CD4-positive, alpha-beta T cell treated with Interferon gamma for 1 hour (primary cell): ENCODE data around the gene FBN1.

Experiments used
- DNase-seq: peaks from one replicate; pipeline ENCODE4 v3.0.0-alpha.2; 2020

The FBN1 gene

DNA sequence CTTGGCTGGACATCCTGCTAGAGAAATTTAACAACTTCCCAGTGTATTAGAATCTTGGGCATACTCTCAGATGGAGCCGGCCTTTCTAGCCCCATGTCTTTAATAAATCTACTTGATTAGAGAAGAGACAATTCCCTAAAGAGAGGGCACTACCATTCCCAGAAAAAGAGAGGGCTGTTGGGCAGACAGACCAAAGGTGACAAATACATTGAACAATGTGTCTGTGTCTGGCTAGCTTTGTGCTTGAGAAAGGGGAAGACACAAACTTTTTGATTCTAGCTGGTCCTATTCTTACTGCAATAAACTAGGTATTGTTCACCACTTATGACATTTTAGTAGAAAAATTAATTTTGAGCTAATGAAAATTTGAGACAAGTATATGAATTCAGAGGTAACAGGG lies 256.6 kb downstream of the FBN1 start:
- DNase-seq: no peak

DNA sequence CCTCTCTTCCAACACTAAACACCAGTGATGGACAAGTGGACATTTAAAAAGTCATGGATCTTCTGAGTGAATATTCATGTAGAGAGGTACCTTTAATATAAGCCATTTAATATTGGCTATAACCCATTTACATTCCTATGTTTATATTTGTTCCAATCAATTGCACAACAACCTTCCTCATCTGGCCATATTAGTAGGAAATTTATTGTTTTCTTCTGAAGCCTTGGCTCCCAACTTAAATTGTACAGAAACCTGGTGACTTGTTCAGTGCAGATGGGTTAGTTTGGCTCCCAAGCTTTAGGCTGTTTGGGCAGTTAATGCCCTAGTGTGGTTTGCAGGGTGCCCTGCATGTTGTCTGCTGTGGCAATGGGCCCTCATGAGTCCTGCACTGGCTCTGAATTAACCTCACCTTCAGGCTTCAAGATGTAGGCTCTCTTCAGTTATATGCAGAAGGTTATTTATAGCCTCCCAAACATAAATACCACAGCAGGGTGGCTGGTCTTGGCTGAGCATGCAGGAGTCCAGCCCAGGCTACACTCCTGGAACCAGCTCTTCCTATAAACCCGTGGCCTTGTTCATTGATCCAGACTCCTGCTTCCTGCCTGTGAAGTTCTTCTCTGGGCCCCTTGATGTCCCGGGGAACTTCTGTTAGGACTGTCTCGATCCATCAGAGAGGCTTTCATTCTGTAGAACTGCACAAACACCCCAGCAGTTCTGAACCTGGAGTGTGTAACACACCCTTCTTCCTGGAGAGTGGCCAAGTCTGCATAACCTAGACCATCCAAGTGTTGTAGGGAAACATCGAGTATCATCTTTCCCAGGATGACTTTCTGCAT lies 257.3 kb downstream of the FBN1 start:
- no peak for DNase-seq

DNA sequence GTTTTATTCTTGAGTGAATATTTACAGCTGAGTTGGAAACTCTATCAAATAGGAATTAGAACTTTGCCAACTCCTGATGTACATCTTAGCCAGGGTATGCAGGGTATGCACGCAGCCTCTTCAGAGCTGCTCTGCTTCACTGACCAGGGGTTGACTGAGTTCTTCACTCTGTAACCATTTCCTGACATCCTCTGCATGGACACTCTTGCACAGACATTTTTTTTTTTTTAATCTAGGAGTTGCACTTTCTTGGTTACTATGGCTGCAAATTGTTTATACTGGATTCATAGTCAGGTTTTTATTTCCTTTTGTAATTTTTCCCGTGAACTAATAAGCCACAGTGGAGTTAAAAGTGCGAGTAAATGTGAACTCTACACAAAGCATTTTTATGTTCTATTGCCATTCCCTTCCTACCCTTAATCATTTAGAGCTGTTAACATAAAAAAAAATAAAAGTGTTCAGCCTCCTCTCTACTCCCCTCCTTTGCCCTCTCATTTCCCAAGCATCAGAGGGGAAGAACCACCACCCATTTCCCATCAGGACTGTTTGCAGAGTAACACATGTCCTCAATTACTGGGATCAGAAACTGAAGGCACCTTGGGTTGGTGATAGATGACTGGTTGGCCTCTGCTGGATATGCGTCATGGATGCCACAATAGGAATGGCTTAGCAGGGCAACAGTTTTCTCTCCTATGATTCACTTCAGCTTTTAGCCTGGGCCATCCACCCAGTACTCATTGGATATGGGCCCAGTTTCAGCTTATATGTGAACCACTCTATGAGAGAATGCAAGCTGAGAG lies 260.3 kb downstream of the FBN1 start:
- DNase-seq: no peak

DNA sequence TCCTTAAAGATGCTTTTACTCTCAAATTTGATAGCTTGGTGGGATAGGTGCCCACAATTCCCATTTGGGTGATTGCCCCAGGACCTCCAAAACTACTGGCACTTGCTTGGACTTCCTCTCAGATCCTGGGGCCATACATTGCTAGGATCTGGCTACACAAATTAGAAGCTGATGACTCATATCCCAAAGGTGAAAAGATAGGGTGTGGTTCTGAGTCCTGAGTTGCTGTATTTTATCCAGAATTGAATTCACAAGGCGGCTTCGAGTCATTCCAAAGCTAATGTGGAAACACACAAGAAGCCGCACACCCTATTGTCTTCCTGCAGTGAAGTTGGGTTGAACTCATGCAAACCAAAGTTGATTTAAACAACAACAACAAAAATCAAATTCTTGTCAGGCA lies 260.9 kb downstream of the FBN1 start:
- no peak for DNase-seq

DNA sequence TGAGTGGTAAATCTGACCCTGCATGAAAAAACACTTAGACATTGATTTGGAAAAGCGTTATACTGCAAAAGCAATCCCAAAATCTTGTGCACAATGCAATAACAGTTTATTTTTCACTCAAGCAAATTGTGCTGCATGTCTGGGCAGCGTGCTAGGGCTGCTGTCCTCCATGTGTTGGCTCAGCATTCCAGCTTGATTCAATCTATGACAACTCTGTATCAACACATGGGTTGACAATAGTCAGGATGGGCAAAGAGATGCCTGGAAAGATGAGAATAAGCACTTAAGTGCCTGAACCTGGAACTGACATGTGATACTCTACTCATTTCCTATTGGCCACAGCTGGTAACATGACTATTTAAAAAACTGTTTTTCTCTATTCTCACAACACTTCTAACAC lies 262.5 kb downstream of the FBN1 start:
- DNase-seq: no peak

DNA sequence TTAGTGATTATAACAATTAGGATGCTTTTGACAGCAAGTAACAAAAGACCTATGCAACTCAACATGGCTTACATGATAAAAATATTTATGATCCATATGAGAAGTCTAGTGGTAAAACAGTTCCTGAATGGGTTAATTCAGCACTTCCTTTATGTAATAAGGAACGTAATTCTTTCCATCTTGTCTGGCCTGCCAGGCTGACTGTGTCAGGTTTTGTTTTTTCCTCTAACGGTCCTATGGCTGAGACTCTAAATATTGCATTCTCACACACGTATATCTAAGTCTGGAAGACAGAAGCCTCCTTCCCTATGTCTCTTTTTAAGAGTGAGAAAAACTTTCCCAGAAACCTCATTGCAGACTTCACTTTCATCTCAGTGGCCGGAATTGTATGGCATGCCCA lies 263.6 kb downstream of the FBN1 start:
- DNase-seq: no peak

DNA sequence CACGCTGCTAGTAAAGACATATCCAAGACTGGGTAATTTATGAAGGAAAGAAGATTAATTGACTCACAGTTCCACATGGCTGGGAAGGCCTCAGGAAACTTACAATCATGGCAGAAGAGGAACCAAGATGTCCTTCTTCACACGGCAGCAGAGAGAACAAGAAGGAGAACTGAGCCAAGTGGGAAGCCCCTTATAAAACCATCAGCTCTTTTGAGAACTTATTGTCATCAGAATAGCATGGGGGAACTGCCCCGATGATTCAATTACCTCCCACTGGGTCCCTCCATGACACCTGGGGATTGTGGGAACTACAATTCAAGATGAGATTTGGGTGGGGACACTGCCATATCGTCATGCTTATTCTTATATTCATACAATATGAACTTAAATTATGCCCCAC lies 265.3 kb downstream of the FBN1 start:
- DNase-seq: no peak

DNA sequence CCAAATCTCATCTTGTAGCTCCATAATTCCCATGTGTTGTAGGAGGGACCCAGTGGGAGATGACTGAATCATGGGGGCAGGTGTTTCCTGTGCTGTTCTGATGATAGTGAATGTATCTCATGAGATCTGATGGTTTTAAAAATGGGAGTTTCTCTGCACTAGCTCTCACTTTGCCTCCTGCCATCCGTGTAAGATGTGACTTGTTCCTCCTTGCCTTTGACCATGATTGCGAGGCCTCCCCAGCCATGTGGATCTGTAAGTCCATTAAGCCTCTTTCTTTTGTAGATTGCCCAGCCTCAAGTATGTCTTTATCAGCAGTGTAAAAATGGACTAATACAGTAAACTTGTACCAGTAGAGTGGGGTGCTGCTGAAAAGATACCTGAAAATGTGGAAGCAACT lies 269.7 kb downstream of the FBN1 start:
- DNase-seq: no peak

DNA sequence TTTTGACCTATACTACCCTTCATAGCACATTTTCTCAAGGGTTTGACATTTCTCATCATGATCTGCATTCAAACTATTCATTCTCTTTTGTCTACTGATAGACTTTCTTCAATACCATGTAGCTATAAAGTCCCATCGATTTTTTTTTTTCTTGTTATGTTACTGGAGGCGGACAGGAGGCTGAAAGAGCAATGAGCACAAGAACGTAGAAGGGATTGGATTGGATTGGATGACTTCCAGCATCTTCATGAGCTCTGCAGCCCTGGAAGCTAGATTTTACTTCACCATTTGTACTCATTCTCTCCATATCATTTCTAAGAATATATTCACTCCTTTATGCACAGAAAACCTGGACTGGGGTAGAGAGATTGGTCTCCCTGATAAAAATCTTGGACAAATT lies 271.0 kb downstream of the FBN1 start:
- DNase-seq: no peak

DNA sequence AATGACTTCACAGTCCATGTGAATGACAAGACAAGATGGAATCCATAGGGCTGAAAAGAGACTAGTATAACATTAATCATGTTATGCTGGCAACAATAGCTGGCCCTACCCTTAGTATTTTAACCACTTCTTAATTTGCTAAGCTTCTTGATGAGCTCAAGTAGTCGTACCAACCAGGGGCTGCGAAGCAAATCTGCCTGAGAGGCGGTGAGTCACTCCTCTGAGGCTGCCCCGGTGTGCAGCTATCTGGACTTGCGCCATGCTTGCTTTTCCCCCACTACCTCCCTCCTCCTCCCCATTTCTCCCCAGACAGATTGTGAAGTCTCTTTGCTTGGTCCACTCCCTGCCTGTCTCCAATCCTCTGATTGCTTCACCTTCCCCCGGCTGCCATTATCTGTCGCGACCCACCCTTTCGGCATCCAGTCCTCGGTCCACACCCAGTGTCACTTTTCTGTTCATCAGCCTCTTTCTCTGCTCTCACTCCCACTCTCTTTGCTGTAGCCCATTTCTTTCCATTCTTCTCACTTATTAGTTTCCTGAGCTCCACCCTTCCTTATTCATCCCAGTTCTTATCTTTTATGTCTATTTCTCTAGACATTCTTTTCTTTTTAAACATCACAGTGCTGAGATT lies 271.6 kb downstream of the FBN1 start:
- no peak for DNase-seq

DNA sequence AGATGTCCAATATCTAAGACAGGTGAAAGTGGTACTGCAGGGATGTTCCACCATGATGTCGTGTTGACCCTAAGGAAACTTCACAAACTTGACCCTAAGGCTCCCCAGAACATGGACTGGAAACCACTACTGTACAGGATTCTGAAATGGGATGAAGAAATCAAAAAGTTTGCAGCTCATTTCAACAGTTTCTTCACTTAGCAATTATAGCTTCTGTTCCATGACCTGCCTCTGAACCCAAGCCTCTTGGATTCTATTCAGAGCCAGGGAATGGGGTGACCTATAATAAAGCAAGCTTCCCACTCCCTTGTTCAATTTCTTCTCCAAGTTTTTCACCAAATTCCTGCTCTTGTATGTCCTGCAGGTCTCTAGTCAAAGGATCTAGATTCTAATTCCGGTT lies 273.5 kb downstream of the FBN1 start:
- no peak for DNase-seq

DNA sequence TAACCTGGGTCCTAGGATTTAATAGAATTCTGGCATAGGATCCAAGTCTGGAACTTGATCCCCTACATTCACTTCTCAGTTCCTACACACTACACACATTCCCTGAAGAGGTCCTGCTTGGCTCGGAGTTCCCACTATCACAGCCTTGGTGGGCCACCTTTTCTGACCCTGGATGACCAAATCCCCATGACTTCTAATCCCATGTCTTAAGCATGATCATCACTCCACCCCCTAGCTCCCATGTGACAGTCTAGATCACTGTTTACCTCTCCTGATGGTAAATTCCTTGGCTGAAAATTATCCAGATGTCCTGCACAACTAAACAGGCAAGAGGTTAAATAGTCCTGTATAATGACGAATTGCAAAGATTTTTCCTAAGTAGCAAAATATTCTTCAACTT lies 274.0 kb downstream of the FBN1 start:
- DNase-seq: no peak

DNA sequence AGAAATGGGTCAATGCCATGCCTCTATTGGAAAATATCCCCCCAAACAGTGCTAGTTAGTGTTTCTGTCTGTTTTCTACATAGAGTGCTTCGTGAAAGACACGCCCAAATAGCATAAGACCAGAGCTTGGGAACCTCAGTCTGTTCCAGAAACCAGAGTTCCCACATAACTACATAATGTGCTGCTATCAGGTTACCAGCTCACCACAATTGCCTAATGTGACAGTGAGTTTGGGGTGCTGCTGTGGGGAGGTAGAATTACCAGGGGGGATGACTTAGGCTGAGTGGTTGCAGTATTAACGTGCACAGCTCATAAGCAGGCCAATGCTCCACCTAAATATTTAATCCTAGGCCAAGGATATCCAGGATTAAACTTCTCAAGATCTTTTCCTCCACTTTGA lies 275.0 kb downstream of the FBN1 start:
- DNase-seq: no peak

DNA sequence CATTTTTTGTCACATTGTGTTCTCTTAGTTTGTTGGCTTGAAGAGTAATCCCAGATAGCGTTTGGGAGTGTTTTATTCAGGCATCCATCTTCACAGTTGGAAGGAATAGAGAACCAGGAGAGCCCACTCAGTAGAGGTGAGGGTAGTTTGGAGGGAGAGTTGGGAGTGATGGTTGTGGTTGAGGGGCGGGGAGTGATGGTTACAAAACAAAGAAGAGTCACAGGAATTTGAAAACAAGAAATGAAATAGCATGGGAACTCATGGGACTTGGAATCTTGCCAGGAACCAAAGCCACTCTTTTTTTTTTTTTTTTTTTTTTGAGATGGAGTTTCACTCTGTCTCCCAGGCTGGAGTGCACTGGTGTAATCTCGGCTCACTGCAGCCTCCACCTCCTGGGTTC lies 278.0 kb downstream of the FBN1 start:
- DNase-seq: no peak

DNA sequence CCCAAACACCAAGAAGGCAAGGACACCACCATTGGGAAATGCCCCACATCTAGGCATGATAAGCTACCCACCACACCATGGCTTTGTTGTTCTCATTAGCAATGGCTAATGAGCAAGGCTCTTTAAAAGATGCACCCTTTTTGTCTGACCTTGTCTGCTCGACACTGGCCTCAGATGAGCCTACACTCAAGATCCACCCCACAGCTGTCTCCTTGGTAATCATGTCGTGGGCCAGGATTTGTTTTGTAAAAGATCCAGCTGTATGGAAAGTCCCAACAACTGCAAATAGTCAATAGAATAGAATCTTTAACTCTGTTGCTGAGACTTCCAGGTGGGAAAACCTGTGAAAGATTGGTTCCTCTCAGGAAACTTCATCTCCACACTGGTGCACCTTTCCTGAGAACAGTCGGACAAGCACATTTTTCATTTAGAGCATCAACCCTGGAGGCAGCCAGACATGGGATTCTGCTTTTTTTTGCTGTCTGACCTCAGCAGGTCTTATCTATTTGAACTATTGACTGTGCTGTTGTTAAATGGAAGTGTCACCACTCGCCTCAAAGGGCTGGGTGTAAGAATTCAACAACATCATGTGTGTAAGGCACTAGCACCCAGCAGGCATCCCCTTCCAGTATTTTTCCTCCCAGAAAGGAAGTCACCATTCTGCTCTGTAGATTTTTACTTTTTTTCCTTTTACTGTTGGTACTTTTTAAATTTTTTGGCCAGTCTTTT lies 278.8 kb downstream of the FBN1 start:
- no peak for DNase-seq

DNA sequence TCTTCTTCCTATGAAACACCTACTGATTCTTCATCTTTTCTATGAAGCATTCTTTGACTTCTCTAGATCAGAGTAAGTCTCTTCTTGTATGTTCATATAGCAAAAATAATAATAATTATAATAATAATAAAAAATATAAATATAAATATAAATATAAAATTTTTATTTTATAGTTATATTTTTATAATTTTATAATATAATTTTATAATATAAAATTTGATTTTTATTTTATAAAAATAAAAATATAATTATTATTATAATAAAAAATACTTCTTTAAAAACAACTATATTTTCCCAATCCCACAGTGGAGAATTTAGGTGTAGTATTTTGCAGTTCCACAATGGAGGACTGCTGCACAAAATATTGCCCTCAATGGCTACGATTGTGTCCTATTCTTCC lies 279.9 kb downstream of the FBN1 start:
- no peak for DNase-seq

DNA sequence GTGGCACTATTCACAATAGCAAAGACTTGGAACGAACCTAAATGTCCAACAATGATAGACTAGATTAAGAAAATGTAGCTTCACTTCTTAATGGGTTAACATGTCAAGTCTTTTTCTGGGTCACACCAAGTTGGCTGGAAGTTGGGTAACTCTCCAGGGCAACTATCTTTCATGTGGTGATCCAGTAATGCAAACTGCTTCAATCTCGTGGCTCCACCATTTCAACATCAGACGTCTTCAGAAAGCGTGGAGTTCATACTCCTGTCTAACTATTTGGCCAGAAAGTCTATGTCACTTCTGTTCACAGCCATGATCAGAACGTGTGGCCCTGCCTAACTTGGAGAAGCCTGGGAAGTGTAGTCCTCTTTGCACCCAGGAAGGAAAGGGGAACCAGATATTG lies 282.0 kb downstream of the FBN1 start:
- no peak for DNase-seq

DNA sequence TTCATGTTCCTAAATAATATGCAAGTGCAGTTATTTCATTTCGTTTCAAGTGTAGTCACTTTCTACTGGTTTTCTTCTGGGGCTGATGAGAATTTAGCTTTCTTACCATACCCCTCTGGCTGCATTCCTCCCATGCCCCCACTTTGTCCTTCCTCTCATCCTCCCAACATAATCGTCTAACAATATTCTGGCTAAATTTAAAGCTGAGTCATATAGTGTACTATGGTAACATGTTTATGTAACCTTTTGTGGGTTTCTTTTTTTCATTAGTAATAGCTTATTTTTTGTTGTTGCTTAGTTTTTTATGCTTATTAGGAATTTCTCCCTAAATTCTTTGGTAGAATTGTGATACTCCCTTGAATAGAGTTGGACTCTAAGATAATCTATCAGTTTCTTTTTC lies 283.8 kb downstream of the FBN1 start:
- DNase-seq: no peak

DNA sequence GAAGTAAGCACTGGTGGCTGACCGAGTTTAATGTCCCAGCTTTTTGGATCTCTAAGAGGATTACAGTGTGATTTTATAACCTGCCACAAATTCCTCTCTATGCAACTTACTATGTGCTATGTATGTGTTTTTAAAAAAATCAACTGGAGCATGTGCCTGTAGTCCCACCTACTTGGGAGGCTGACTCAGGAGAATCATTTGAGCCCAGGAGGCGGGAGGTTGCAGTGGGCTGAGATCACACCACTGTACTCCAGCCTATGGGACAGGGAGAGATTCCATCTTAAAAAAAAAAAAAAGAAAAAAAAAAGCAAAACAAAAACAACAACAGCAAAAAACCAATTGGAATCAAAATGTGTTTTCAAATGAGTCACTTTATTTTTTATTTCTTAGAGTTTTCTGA lies 284.7 kb downstream of the FBN1 start:
- no peak for DNase-seq
